Measurements from ENCODE around the gene EBP. TPM values are rescaled to one million over a fixed set of nuclear protein-coding genes. Genes with fewer than 3 reads are reported as not detected.

The EBP gene
- total RNA-seq, 2 donors from 2014 or later = 37.8 to 46.9 TPM

DNA sequence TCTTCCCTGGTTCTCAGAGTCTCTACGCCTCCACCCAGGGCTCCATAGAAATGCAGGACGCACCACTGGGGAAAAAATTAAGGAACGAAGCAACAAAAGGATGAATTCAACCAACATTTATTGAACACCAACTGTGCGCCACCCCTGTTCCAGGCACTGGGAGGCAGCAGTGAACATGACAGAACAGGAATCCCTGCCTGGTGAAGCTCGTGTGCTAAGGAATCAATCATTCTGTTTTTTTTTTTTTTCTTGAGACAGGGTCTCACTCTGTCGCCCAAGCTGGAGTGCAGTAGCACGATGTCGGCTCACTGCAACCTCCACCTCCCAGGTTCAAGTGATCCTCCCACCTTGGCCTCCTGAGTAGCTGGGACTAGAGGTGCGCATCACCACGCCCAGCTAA, 47.5 kb upstream of the EBP start:
- H3K27me3 ChIP-seq (replicated peaks; ENCODE audit: insufficient read depth) = no peaks in the 10 kb centered on the region
- no peak overlapping the region for H3K27ac ChIP-seq
- H3K36me3 ChIP-seq = no peaks in the 10 kb centered on the region
- TF ChIP-seq POLR2A (IDR thresholded peaks at IDR 0.05) = no peak
- no peak for TF ChIP-seq CTCF (IDR thresholded peaks at IDR 0.05)
- TF ChIP-seq POLR2AphosphoS5 (IDR thresholded peaks at IDR 0.05) = no peak
- no peaks in the 10 kb centered on the region for H3K4me1 ChIP-seq (replicated peaks)
- H3K9me3 ChIP-seq = no peaks in the 10 kb centered on the region
- intact Hi-C loops (cut with DNase I) = no loop called here
- DNase-seq (ENCODE audit: low spot score) = no peak
- WGBS = 79% methylated on average over 7 of the region's 10 CpGs
- H3K4me3 ChIP-seq = no peak overlapping the region

DNA sequence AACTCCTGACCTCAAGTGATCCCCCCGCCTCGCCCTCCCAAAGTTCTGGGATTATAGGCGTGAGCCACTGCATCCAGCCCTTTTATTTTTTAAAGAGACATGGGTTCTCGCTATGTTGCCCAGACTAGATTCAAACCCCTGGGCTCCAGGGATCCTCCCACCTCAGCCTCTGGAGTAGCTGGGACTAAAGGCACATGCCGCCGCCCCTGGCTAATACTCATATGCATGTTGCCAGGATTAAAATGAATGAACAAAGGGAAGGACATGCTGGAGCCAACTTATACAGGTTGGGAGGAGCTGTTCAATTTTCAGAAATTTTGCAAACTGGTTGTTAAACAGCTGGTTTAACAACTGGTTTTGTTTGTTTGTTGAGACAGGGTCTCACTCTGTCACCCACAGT, 47.0 kb upstream of the EBP start:
- Histone ChIP-seq H3K36me3 (no peaks in the 10 kb centered on the region), H3K4me1 (replicated peaks) (no peaks in the 10 kb centered on the region), H3K9me3 (no peaks in the 10 kb centered on the region), H3K4me3 (no peak overlapping the region), H3K27me3 (replicated peaks; ENCODE audit: insufficient read depth) (no peaks in the 10 kb centered on the region), H3K27ac (no peak overlapping the region)
- WGBS = 69% methylated on average over 6 of the region's 6 CpGs
- intact Hi-C loops (cut with DNase I) = no loop called here
- DNase-seq (ENCODE audit: low spot score) = no peak
- TF ChIP-seq CTCF (IDR thresholded peaks at IDR 0.05) = no peak
- no peak for TF ChIP-seq POLR2AphosphoS5 (IDR thresholded peaks at IDR 0.05)
- no peak for TF ChIP-seq POLR2A (IDR thresholded peaks at IDR 0.05)

- peak overlapping the region; percentile 52 to 56 for H3K4me3 ChIP-seq
- H3K4me1 ChIP-seq (replicated peaks) = no peaks in the 10 kb centered on the region
- WGBS = 4% methylated on average over 5 of the region's 5 CpGs
- H3K27me3 ChIP-seq (replicated peaks; ENCODE audit: insufficient read depth) = no peaks in the 10 kb centered on the region
- intact Hi-C loops (cut with DNase I) = no loop called here
- no peaks in the 10 kb centered on the region for H3K9me3 ChIP-seq
- no peak overlapping the region for H3K27ac ChIP-seq
- H3K36me3 ChIP-seq = no peaks in the 10 kb centered on the region
- TF ChIP-seq POLR2AphosphoS5 (IDR thresholded peaks at IDR 0.05) = no peak
- no peak for TF ChIP-seq CTCF (IDR thresholded peaks at IDR 0.05)
- no peak for TF ChIP-seq POLR2A (IDR thresholded peaks at IDR 0.05)
- no peak for DNase-seq (ENCODE audit: low spot score)
These were observed 46.3 kb upstream of the EBP start for GRCh38 chrX:48475296-48475695.

- peak; percentile 78 for DNase-seq (ENCODE audit: low spot score)
- Histone ChIP-seq H3K4me3 (peak within 1 kb of the TSS; percentile 52 to 56), H3K4me1 (replicated peaks) (no peaks in the 10 kb centered on the region), H3K36me3 (no peaks in the 10 kb centered on the region), H3K27ac (peak within 1 kb of the TSS; percentile 60 to 72), H3K9me3 (no peaks in the 10 kb centered on the region), H3K27me3 (replicated peaks; ENCODE audit: insufficient read depth) (no peaks in the 10 kb centered on the region)
- under 1% methylated on average over 42 of the region's 75 CpGs for WGBS
- TF ChIP-seq POLR2AphosphoS5 (IDR thresholded peaks at IDR 0.05) (peak; percentile 87), CTCF (IDR thresholded peaks at IDR 0.05) (no peak), POLR2A (IDR thresholded peaks at IDR 0.05) (peak; percentile 19)
- intact Hi-C loops (cut with DNase I) = no loop called here
These were observed 45.6 kb upstream of the EBP start, which contains the start of gene FTSJ1 for GRCh38 chrX:48475774-48476577. Gene FTSJ1 (plus strand): TSS chrX:48476199. CDS start chrX:48478048, 1,849 bp downstream.

- H3K4me1 ChIP-seq (replicated peaks) = no peaks in the 10 kb centered on the region
- intact Hi-C loops (cut with DNase I) = no loop called here
- H3K27ac ChIP-seq = no peak overlapping the region
- 60% methylated on average over 4 of the region's 4 CpGs for WGBS
- peak overlapping the region; percentile 52 to 56 for H3K4me3 ChIP-seq
- no peaks in the 10 kb centered on the region for H3K9me3 ChIP-seq
- DNase-seq (ENCODE audit: low spot score) = no peak
- H3K36me3 ChIP-seq = no peaks in the 10 kb centered on the region
- H3K27me3 ChIP-seq (replicated peaks; ENCODE audit: insufficient read depth) = no peaks in the 10 kb centered on the region
- TF ChIP-seq POLR2AphosphoS5 (IDR thresholded peaks at IDR 0.05) (no peak), CTCF (IDR thresholded peaks at IDR 0.05) (no peak), POLR2A (IDR thresholded peaks at IDR 0.05) (no peak)
These were observed 44.7 kb upstream of the EBP start for GRCh38 chrX:48476919-48477318.

Data from prostate gland (tissue), 2 donors.